ENCODE results near the gene CELF5.
"Not testable (repeated sequence)": the region's sequence is repeated elsewhere in the genome, so short reads cannot be mapped to it uniquely, and the experiment has no call there.

DNA sequence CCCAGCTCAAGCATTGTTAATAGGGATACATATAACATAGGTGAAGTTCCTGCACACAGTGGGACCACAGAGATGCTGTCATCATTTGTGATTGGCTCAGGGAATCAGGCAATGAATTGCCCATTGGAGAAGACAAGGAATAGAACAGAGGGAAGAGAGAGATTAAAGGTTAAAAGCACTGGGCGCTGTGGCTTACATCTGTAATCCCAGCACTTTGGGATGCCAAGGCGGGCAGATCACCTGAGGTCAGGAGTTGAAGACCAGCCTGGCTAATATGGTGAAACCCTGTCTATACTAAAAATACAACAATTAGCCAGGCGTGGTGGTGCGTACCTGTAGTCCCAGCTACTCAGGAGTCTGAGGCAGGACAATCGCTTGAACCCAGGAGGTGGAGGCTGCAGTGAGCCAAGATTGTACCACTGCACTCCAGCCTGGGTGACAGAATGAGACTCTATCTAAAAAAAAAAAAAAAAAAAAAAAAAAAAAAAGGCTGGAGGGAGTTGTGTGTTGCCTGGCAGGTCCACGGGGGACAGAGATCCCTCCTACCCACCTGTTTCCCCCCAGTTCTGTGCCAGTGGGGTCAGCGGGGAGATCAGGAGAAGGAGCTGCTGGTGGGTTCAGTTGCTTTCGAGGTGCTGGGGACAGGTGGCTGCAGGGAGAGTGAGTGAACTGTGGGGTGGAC, 110.4 kb downstream of the CELF5 start:
- not testable (repeated sequence) for TF ChIP-seq POLR2A (IDR thresholded peaks at IDR 0.05)
- TF ChIP-seq, protein P1, sequence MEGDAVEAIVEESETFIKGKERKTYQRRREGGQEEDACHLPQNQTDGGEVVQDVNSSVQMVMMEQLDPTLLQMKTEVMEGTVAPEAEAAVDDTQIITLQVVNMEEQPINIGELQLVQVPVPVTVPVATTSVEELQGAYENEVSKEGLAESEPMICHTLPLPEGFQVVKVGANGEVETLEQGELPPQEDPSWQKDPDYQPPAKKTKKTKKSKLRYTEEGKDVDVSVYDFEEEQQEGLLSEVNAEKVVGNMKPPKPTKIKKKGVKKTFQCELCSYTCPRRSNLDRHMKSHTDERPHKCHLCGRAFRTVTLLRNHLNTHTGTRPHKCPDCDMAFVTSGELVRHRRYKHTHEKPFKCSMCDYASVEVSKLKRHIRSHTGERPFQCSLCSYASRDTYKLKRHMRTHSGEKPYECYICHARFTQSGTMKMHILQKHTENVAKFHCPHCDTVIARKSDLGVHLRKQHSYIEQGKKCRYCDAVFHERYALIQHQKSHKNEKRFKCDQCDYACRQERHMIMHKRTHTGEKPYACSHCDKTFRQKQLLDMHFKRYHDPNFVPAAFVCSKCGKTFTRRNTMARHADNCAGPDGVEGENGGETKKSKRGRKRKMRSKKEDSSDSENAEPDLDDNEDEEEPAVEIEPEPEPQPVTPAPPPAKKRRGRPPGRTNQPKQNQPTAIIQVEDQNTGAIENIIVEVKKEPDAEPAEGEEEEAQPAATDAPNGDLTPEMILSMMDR (IDR thresholded peaks at IDR 0.05 in 4 of 5, conservative IDR thresholded peaks at IDR 0.05 in 1 of 5) = not testable (repeated sequence)

Data from gastrocnemius medialis (tissue), 4 donors.